Prostate gland (tissue), 2 donors: Measurements from ENCODE around the gene MGME1.

Experiments used
- POLR2A ChIP-seq: fragments of 450-650 bp; IDR thresholded peaks from one replicate; pipeline ENCODE4 v1.6.1; 2016; ENCODE audit warnings: antibody characterized with exemption, mild to moderate bottlenecking
- TF ChIP-seq, protein P1 (sequence below), 4 experiments: fragments of 200-600 bp in 2 of 4; fragments of 450-650 bp in 2 of 4; sonication (generic) in 2 of 4; IDR thresholded peaks; 1 replicate in 3 of 4; 2 replicates in 1 of 4; pipeline ENCODE4 v1.5.1; 2016 to 2019; ENCODE audit warnings: antibody characterized with exemption in 4 of 4, mild to moderate bottlenecking in 2 of 4, moderate library complexity in 2 of 4

DNA sequence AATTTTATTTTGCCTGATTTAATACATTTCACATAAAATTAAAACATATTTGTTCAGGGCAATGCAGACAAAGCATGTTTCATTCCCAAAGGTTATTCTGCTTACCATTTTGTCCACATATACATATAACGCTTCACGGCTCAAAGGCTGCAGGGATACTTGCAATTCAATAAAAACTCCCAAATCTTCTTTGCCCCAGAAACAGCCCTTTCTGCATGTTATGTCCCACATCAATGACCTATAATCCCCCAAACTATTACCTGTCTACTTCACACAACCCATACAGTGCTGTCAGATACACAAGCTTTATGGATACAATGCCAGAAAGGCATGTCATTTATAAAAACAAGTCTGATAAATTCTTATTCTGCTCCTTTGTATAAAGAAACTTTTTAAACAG is 20.4 kb upstream of the MGME1 start:
- TF ChIP-seq, protein P1, sequence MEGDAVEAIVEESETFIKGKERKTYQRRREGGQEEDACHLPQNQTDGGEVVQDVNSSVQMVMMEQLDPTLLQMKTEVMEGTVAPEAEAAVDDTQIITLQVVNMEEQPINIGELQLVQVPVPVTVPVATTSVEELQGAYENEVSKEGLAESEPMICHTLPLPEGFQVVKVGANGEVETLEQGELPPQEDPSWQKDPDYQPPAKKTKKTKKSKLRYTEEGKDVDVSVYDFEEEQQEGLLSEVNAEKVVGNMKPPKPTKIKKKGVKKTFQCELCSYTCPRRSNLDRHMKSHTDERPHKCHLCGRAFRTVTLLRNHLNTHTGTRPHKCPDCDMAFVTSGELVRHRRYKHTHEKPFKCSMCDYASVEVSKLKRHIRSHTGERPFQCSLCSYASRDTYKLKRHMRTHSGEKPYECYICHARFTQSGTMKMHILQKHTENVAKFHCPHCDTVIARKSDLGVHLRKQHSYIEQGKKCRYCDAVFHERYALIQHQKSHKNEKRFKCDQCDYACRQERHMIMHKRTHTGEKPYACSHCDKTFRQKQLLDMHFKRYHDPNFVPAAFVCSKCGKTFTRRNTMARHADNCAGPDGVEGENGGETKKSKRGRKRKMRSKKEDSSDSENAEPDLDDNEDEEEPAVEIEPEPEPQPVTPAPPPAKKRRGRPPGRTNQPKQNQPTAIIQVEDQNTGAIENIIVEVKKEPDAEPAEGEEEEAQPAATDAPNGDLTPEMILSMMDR (IDR thresholded peaks at IDR 0.05) = no peak
- no peak for TF ChIP-seq POLR2A
